ENCODE measurements around the gene PGM3. TPM values are rescaled to one million over a fixed set of nuclear protein-coding genes. Genes with fewer than 3 reads are reported as not detected.

PGM3 gene
- polyA plus RNA-seq, 1 donor (not counting 4 experiments of a cell fraction or from before 2014, with no cell fraction given) = 32.1 TPM

- DNase-seq (ENCODE audit: low read depth, low spot score) (peak; percentile 58), FAIRE-seq (no peak)
- H3K4me3 ChIP-seq (ENCODE audit: control insufficient read depth in 2 of 3, extremely low read depth in 1 of 3, insufficient read depth in 2 of 3, low read depth in 1 of 3, low read length in 3 of 3) = no peak overlapping the region
- no peaks in the 10 kb centered on the region for H4K20me1 ChIP-seq (ENCODE audit: control insufficient read depth, extremely low read depth, insufficient read depth, low read length)
- peak overlapping the region; percentile 47 for H3K4me2 ChIP-seq (ENCODE audit: control insufficient read depth, extremely low read depth, insufficient read depth, low read depth, low read length)
- no peaks in the 10 kb centered on the region for H3K9me1 ChIP-seq (ENCODE audit: control insufficient read depth, extremely low read depth, insufficient read depth, low read length)
- H3K79me2 ChIP-seq (ENCODE audit: control insufficient read depth, insufficient read depth, low read length) = no peaks in the 10 kb centered on the region
- TF ChIP-seq EZH2 (IDR thresholded peaks at IDR 0.05; ENCODE audit: low read length) = no peak
- TF ChIP-seq CTCF (optimal IDR thresholded peaks at IDR 0.05 in 1 of 3, IDR thresholded peaks at IDR 0.05 in 1 of 3, conservative IDR thresholded peaks at IDR 0.05 in 1 of 3; ENCODE audit: extremely low read depth in 1 of 3, insufficient read depth in 2 of 3, low read length in 3 of 3) = peak in 1 of 3 experiments; percentile 8
- no peak overlapping the region for H3K9ac ChIP-seq (ENCODE audit: control insufficient read depth, extremely low read depth, insufficient read depth, low read length)
- H3K27me3 ChIP-seq (ENCODE audit: control insufficient read depth, extremely low read depth, insufficient read depth, low read length) = no peaks in the 10 kb centered on the region
- no peak overlapping the region for H2AFZ ChIP-seq (ENCODE audit: control insufficient read depth, low read length)
- no peaks in the 10 kb centered on the region for H3K9me3 ChIP-seq (ENCODE audit: control insufficient read depth, low read depth, low read length)
- H3K27ac ChIP-seq (ENCODE audit: control insufficient read depth, insufficient read depth, low read length) = no peak overlapping the region
- dilution Hi-C loops (cut with MboI; ENCODE audit: extremely low pct_ligation_motif_present, low sequenced_read_pairs) = no loop called here
- peaks cover 10% of the 10 kb centered on the region for H3K4me1 ChIP-seq (ENCODE audit: control insufficient read depth, extremely low read depth, insufficient read depth, low read length)
- peaks cover 5 to 6% of the 10 kb centered on the region in 2 experiments for H3K36me3 ChIP-seq (ENCODE audit: control insufficient read depth in 2 of 2, extremely low read depth in 1 of 2, insufficient read depth in 2 of 2, low read length in 2 of 2)
These were observed 73.2 kb downstream of the PGM3 start for GRCh38 chr6:83119742-83120300.

- H4K20me1 ChIP-seq (ENCODE audit: control insufficient read depth, extremely low read depth, insufficient read depth, low read length) = no peaks in the 10 kb centered on the region
- no peak for TF ChIP-seq CTCF (optimal IDR thresholded peaks at IDR 0.05 in 1 of 3, IDR thresholded peaks at IDR 0.05 in 1 of 3, conservative IDR thresholded peaks at IDR 0.05 in 1 of 3; ENCODE audit: extremely low read depth in 1 of 3, insufficient read depth in 2 of 3, low read length in 3 of 3)
- TF ChIP-seq EZH2 (IDR thresholded peaks at IDR 0.05; ENCODE audit: low read length) = no peak
- H3K4me2 ChIP-seq (ENCODE audit: control insufficient read depth, extremely low read depth, insufficient read depth, low read depth, low read length) = no peak overlapping the region
- FAIRE-seq (no peak), DNase-seq (ENCODE audit: low read depth, low spot score) (no peak)
- no peak overlapping the region for H2AFZ ChIP-seq (ENCODE audit: control insufficient read depth, low read length)
- H3K27me3 ChIP-seq (ENCODE audit: control insufficient read depth, extremely low read depth, insufficient read depth, low read length) = no peaks in the 10 kb centered on the region
- no peaks in the 10 kb centered on the region for H3K9me3 ChIP-seq (ENCODE audit: control insufficient read depth, low read depth, low read length)
- peaks cover 3 to 6% of the 10 kb centered on the region in 2 experiments for H3K36me3 ChIP-seq (ENCODE audit: control insufficient read depth in 2 of 2, extremely low read depth in 1 of 2, insufficient read depth in 2 of 2, low read length in 2 of 2)
- no peaks in the 10 kb centered on the region for H3K9me1 ChIP-seq (ENCODE audit: control insufficient read depth, extremely low read depth, insufficient read depth, low read length)
- peaks cover 14% of the 10 kb centered on the region for H3K4me1 ChIP-seq (ENCODE audit: control insufficient read depth, extremely low read depth, insufficient read depth, low read length)
- H3K4me3 ChIP-seq (ENCODE audit: control insufficient read depth in 2 of 3, extremely low read depth in 1 of 3, insufficient read depth in 2 of 3, low read depth in 1 of 3, low read length in 3 of 3) = no peak overlapping the region
- H3K9ac ChIP-seq (ENCODE audit: control insufficient read depth, extremely low read depth, insufficient read depth, low read length) = no peak overlapping the region
- no peak overlapping the region for H3K27ac ChIP-seq (ENCODE audit: control insufficient read depth, insufficient read depth, low read length)
- dilution Hi-C loops (cut with MboI; ENCODE audit: extremely low pct_ligation_motif_present, low sequenced_read_pairs) = no loop called here
- H3K79me2 ChIP-seq (ENCODE audit: control insufficient read depth, insufficient read depth, low read length) = no peaks in the 10 kb centered on the region
These were observed 75.3 kb downstream of the PGM3 start for GRCh38 chr6:83117802-83118201.

Other genes starting within 250 kb of the PGM3 start
- gene UBE3D, start 127.4 kb downstream of the PGM3 start, polyA plus RNA-seq = 4.1 to 6.3 TPM (median 4.5 TPM) in 3 replicates
- 8.0 to 16.8 TPM (median 14.1 TPM) in 3 replicates for gene DOP1A, start 125.6 kb downstream of the PGM3 start, polyA plus RNA-seq
- gene RWDD2A, start 92 bp upstream of the PGM3 start, polyA plus RNA-seq = 1.2 to 1.5 TPM (median 1.3 TPM) in 3 replicates
- gene ME1, start 237.8 kb upstream of the PGM3 start, polyA plus RNA-seq = 16.7 to 31.5 TPM (median 27.7 TPM) in 3 replicates

Measured in keratinocyte (primary cell).